ENCODE measurements around the gene SNX24. TPM values are rescaled to one million over a fixed set of nuclear protein-coding genes. Genes with fewer than 3 reads are reported as not detected.

The SNX24 gene
- polyA plus RNA-seq, 3 donors = 3.5 to 10.6 (median 8.0) TPM

- H3K4me1 Mint-ChIP-seq = peaks cover 6% of the 10 kb centered on the region
- H3K9ac ChIP-seq (ENCODE audit: insufficient read depth, low read length, poor library complexity, severe bottlenecking) = no peak overlapping the region
These were observed 13.0 kb downstream of the SNX24 start for GRCh38 chr5:122858451-122858850.

GRCh38 chr5:122863240-122863639 is 17.8 kb downstream of the SNX24 start:
- no peaks in the 10 kb centered on the region for H3K4me1 ChIP-seq (ENCODE audit: control insufficient read depth in 1 of 2, insufficient read depth in 2 of 2, low read length in 2 of 2)
- H3K27me3 Mint-ChIP-seq (ENCODE audit: low read depth in 3 of 3) = no peaks in the 10 kb centered on the region
- H3K4me2 ChIP-seq (replicated peaks; ENCODE audit: extremely low read depth, low read length, poor library complexity, severe bottlenecking) = no peak overlapping the region
- H4K20me1 ChIP-seq (ENCODE audit: insufficient read depth, low read length) = no peaks in the 10 kb centered on the region
- H2AFZ ChIP-seq (ENCODE audit: insufficient read depth, low read depth, low read length, poor library complexity, severe bottlenecking) = no peak overlapping the region
- WGBS (ENCODE audit: insufficient coverage) = 92% methylated on average over 1 of the region's 2 CpGs
- H3K36me3 ChIP-seq (replicated peaks in 1 of 2; ENCODE audit: control insufficient read depth in 1 of 2, insufficient read depth in 2 of 2, low read length in 2 of 2) = peaks cover 0 to 14% of the 10 kb centered on the region in 2 donors
- H3K36me3 Mint-ChIP-seq = peaks cover 2 to 16% of the 10 kb centered on the region in 2 donors
- peak overlapping the region in 1 of 2 donors; percentile 0 for H3K4me3 Mint-ChIP-seq
- H3K79me2 ChIP-seq (ENCODE audit: insufficient read depth, low read length) = no peaks in the 10 kb centered on the region
- DNase-seq = no peak
- no peaks in the 10 kb centered on the region for H3K4me1 Mint-ChIP-seq
- no peaks in the 10 kb centered on the region for H3K9me3 ChIP-seq (replicated peaks in 1 of 2; ENCODE audit: control insufficient read depth in 1 of 2, insufficient read depth in 1 of 2, low read length in 2 of 2)
- H3K27me3 ChIP-seq (ENCODE audit: control insufficient read depth in 2 of 2, insufficient read depth in 2 of 2, low read length in 2 of 2) = no peaks in the 10 kb centered on the region
- intact Hi-C loops (cut with micrococcal nuclease) = no loop called here
- TF ChIP-seq CTCF (IDR thresholded peaks at IDR 0.05) = no peak
- peaks cover 0 to 6% (median 3%) of the 10 kb centered on the region in 7 donors for H3K9me3 Mint-ChIP-seq
- no peak overlapping the region for H3K4me3 ChIP-seq (replicated peaks in 1 of 3; ENCODE audit: low read depth in 2 of 3, low read length in 3 of 3)
- H3K27ac Mint-ChIP-seq = peak overlapping the region in 2 of 7 donors; percentile 10 to 55
- H3K9ac ChIP-seq (ENCODE audit: insufficient read depth, low read length, poor library complexity, severe bottlenecking) = no peak overlapping the region
- no peak overlapping the region for H3K27ac ChIP-seq (ENCODE audit: low read depth in 1 of 2, low read length in 2 of 2)

More at GRCh38 chr5:122858451-122858850, 13.0 kb downstream of the SNX24 start:
- H3K27ac ChIP-seq (ENCODE audit: low read depth in 1 of 2, low read length in 2 of 2) = no peak overlapping the region
- H3K79me2 ChIP-seq (ENCODE audit: insufficient read depth, low read length) = no peaks in the 10 kb centered on the region
- Mint-ChIP-seq H3K9me3 (peaks cover 0 to 10% (median 4%) of the 10 kb centered on the region in 7 donors), H3K4me3 (no peak overlapping the region), H3K27ac (no peak overlapping the region), H3K27me3 (ENCODE audit: low read depth in 3 of 3) (no peaks in the 10 kb centered on the region), H3K36me3 (peaks cover 5 to 10% of the 10 kb centered on the region in 2 donors)
- H3K4me1 ChIP-seq (ENCODE audit: control insufficient read depth in 1 of 2, insufficient read depth in 2 of 2, low read length in 2 of 2) = peaks cover 3 to 15% of the 10 kb centered on the region in 2 donors
- DNase-seq = no peak
- TF ChIP-seq CTCF (IDR thresholded peaks at IDR 0.05) = no peak
- intact Hi-C loops (cut with micrococcal nuclease) = no loop called here
- no peak overlapping the region for H3K4me2 ChIP-seq (replicated peaks; ENCODE audit: extremely low read depth, low read length, poor library complexity, severe bottlenecking)
- WGBS (ENCODE audit: insufficient coverage) = no CpG with 5 or more reads among the region's 1 CpG
- H2AFZ ChIP-seq (ENCODE audit: insufficient read depth, low read depth, low read length, poor library complexity, severe bottlenecking) = no peak overlapping the region
- no peaks in the 10 kb centered on the region for H3K36me3 ChIP-seq (replicated peaks in 1 of 2; ENCODE audit: control insufficient read depth in 1 of 2, insufficient read depth in 2 of 2, low read length in 2 of 2)
- H3K4me3 ChIP-seq (replicated peaks in 1 of 3; ENCODE audit: low read depth in 2 of 3, low read length in 3 of 3) = no peak overlapping the region
- H3K9me3 ChIP-seq (replicated peaks in 1 of 2; ENCODE audit: control insufficient read depth in 1 of 2, insufficient read depth in 1 of 2, low read length in 2 of 2) = no peaks in the 10 kb centered on the region
- H3K27me3 ChIP-seq (ENCODE audit: control insufficient read depth in 2 of 2, insufficient read depth in 2 of 2, low read length in 2 of 2) = no peaks in the 10 kb centered on the region
- no peaks in the 10 kb centered on the region for H4K20me1 ChIP-seq (ENCODE audit: insufficient read depth, low read length)

Data from CD14-positive monocyte (primary cell).